Memory B cell (primary cell): Measurements from ENCODE around the gene TMC1.
"Not testable (repeated sequence)": the region's sequence is repeated elsewhere in the genome, so short reads cannot be mapped to it uniquely, and the experiment has no call there.

Experiments used
- ATAC-seq: fragments of 150-1000 bp; cut with Tn5 transposase; 2 replicates; pipeline ENCODE4 v1.10.0; 2021; ENCODE audit warnings: low read depth, mild to moderate bottlenecking, moderate library complexity
- DNase-seq, 2 donors: peaks; one replicate each; pipeline ENCODE4 v3.0.0; 2022; ENCODE audit warnings: low spot score in 2 of 2
- H3K27ac Mint-ChIP-seq: one replicate; pipeline ENCODE4 v1.8.0; 2022; ENCODE audit warnings: mild to moderate bottlenecking, moderate library complexity, mixed read lengths
- H3K27me3 Mint-ChIP-seq: one replicate; pipeline ENCODE4 v1.8.0; 2022; ENCODE audit warnings: mixed read lengths
- H3K36me3 Mint-ChIP-seq: one replicate; pipeline ENCODE4 v1.8.0; 2022; ENCODE audit warnings: mild to moderate bottlenecking, mixed read lengths
- H3K4me1 Mint-ChIP-seq: one replicate; pipeline ENCODE4 v1.8.0; 2022; ENCODE audit warnings: mixed read lengths
- H3K4me3 Mint-ChIP-seq: one replicate; pipeline ENCODE4 v1.8.0; 2022; ENCODE audit warnings: mild to moderate bottlenecking, moderate library complexity, mixed read lengths
- H3K9me3 Mint-ChIP-seq: one replicate; pipeline ENCODE4 v1.8.0; 2022; ENCODE audit warnings: mixed read lengths

Gene TMC1

GRCh38 chr9:72494051-72494450, 27.4 kb upstream of the TMC1 start:
- no peaks in the 10 kb centered on the region for H3K36me3 Mint-ChIP-seq
- H3K4me1 Mint-ChIP-seq, result no peaks in the 10 kb centered on the region
- H3K9me3 Mint-ChIP-seq, result no peaks in the 10 kb centered on the region
- H3K4me3 Mint-ChIP-seq, result no peak overlapping the region
- no peak for DNase-seq
- H3K27ac Mint-ChIP-seq, result no peak overlapping the region
- ATAC-seq, result no peak
- peaks cover 5% of the 10 kb centered on the region for H3K27me3 Mint-ChIP-seq

- ATAC-seq, result no peak
- no peaks in the 10 kb centered on the region for H3K36me3 Mint-ChIP-seq
- H3K27ac Mint-ChIP-seq, result no peak overlapping the region
- DNase-seq, result no peak
- peaks cover 7% of the 10 kb centered on the region for H3K27me3 Mint-ChIP-seq
- no peak overlapping the region for H3K4me3 Mint-ChIP-seq
- peaks cover 5% of the 10 kb centered on the region for H3K9me3 Mint-ChIP-seq
- no peaks in the 10 kb centered on the region for H3K4me1 Mint-ChIP-seq
Measured at GRCh38 chr9:72497447-72498046, 23.9 kb upstream of the TMC1 start.

GRCh38 chr9:72506615-72507014, 14.8 kb upstream of the TMC1 start:
- Mint-ChIP-seq H3K27ac (no peak overlapping the region), H3K4me1 (no peaks in the 10 kb centered on the region), H3K36me3 (no peaks in the 10 kb centered on the region), H3K27me3 (no peaks in the 10 kb centered on the region), H3K9me3 (no peaks in the 10 kb centered on the region), H3K4me3 (no peak overlapping the region)
- ATAC-seq (no peak), DNase-seq (no peak)

GRCh38 chr9:72509053-72509452, 12.4 kb upstream of the TMC1 start:
- Mint-ChIP-seq H3K27ac (no peak overlapping the region), H3K4me1 (no peaks in the 10 kb centered on the region), H3K9me3 (no peaks in the 10 kb centered on the region), H3K27me3 (no peaks in the 10 kb centered on the region), H3K36me3 (no peaks in the 10 kb centered on the region), H3K4me3 (no peak overlapping the region)
- ATAC-seq (no peak), DNase-seq (no peak)

GRCh38 chr9:72509635-72510034, 11.8 kb upstream of the TMC1 start:
- Mint-ChIP-seq H3K27me3 (no peaks in the 10 kb centered on the region), H3K9me3 (no peaks in the 10 kb centered on the region), H3K36me3 (no peaks in the 10 kb centered on the region), H3K27ac (no peak overlapping the region), H3K4me3 (no peak overlapping the region), H3K4me1 (no peaks in the 10 kb centered on the region)
- ATAC-seq (no peak), DNase-seq (no peak)

- H3K27ac Mint-ChIP-seq, ATAC-seq, DNase-seq, H3K36me3 Mint-ChIP-seq, H3K27me3 Mint-ChIP-seq, H3K9me3 Mint-ChIP-seq, H3K4me1 Mint-ChIP-seq, H3K4me3 Mint-ChIP-seq: not testable (repeated sequence)
Measured at GRCh38 chr9:72521011-72521410, 397 bp upstream of the TMC1 start.

GRCh38 chr9:72524820-72525540, 3.6 kb downstream of the TMC1 start:
- Mint-ChIP-seq H3K36me3 (no peaks in the 10 kb centered on the region), H3K4me1 (peaks cover 8% of the 10 kb centered on the region), H3K27ac (no peak overlapping the region), H3K4me3 (no peak overlapping the region), H3K27me3 (no peaks in the 10 kb centered on the region), H3K9me3 (no peaks in the 10 kb centered on the region)
- ATAC-seq (no peak), DNase-seq (no peak)

GRCh38 chr9:72526901-72527800, 5.7 kb downstream of the TMC1 start:
- peak; percentile 86 for ATAC-seq
- no peaks in the 10 kb centered on the region for H3K36me3 Mint-ChIP-seq
- H3K4me1 Mint-ChIP-seq, result peaks cover 8% of the 10 kb centered on the region
- peak overlapping the region; percentile 17 for H3K27ac Mint-ChIP-seq
- no peaks in the 10 kb centered on the region for H3K9me3 Mint-ChIP-seq
- no peaks in the 10 kb centered on the region for H3K27me3 Mint-ChIP-seq
- H3K4me3 Mint-ChIP-seq, result peak overlapping the region; percentile 80
- DNase-seq, result no peak

GRCh38 chr9:72527801-72528195, 6.4 kb downstream of the TMC1 start:
- H3K4me1 Mint-ChIP-seq, result peaks cover 8% of the 10 kb centered on the region
- no peaks in the 10 kb centered on the region for H3K27me3 Mint-ChIP-seq
- ATAC-seq (no peak), DNase-seq (no peak)
- H3K27ac Mint-ChIP-seq, result peak overlapping the region; percentile 17
- no peaks in the 10 kb centered on the region for H3K36me3 Mint-ChIP-seq
- no peaks in the 10 kb centered on the region for H3K9me3 Mint-ChIP-seq
- H3K4me3 Mint-ChIP-seq, result peak overlapping the region; percentile 80

- peaks cover 8% of the 10 kb centered on the region for H3K4me1 Mint-ChIP-seq
- no peaks in the 10 kb centered on the region for H3K36me3 Mint-ChIP-seq
- no peak for ATAC-seq
- H3K27me3 Mint-ChIP-seq, result no peaks in the 10 kb centered on the region
- H3K27ac Mint-ChIP-seq, result no peak overlapping the region
- H3K9me3 Mint-ChIP-seq, result no peaks in the 10 kb centered on the region
- H3K4me3 Mint-ChIP-seq, result no peak overlapping the region
- no peak for DNase-seq
Measured at GRCh38 chr9:72529531-72529930, 8.1 kb downstream of the TMC1 start.

- DNase-seq (no peak), ATAC-seq (no peak)
- Mint-ChIP-seq H3K27me3 (peaks cover 1% of the 10 kb centered on the region), H3K9me3 (peaks cover 2% of the 10 kb centered on the region), H3K4me1 (no peaks in the 10 kb centered on the region), H3K4me3 (no peak overlapping the region), H3K36me3 (peaks cover 2% of the 10 kb centered on the region), H3K27ac (no peak overlapping the region)
Measured at GRCh38 chr9:72533322-72533721, 11.9 kb downstream of the TMC1 start.

- no peak for DNase-seq
- H3K4me1 Mint-ChIP-seq, result no peaks in the 10 kb centered on the region
- no peak for ATAC-seq
- H3K36me3 Mint-ChIP-seq, result peaks cover 2% of the 10 kb centered on the region
- H3K27me3 Mint-ChIP-seq, result peaks cover 4% of the 10 kb centered on the region
- H3K4me3 Mint-ChIP-seq, result no peak overlapping the region
- H3K9me3 Mint-ChIP-seq, result peaks cover 2% of the 10 kb centered on the region
- H3K27ac Mint-ChIP-seq, result no peak overlapping the region
Measured at GRCh38 chr9:72534931-72535330, 13.5 kb downstream of the TMC1 start.

- Mint-ChIP-seq H3K36me3 (peaks cover 2% of the 10 kb centered on the region), H3K9me3 (peaks cover 2% of the 10 kb centered on the region), H3K4me3 (no peak overlapping the region), H3K27me3 (peaks cover 9% of the 10 kb centered on the region), H3K4me1 (no peaks in the 10 kb centered on the region), H3K27ac (no peak overlapping the region)
- DNase-seq (no peak), ATAC-seq (no peak)
Measured at GRCh38 chr9:72537011-72537545, 15.7 kb downstream of the TMC1 start.

- H3K27ac Mint-ChIP-seq, result no peak overlapping the region
- H3K9me3 Mint-ChIP-seq, result peaks cover 2% of the 10 kb centered on the region
- DNase-seq, result no peak
- ATAC-seq, result no peak
- peaks cover 9% of the 10 kb centered on the region for H3K27me3 Mint-ChIP-seq
- no peak overlapping the region for H3K4me3 Mint-ChIP-seq
- peaks cover 2% of the 10 kb centered on the region for H3K36me3 Mint-ChIP-seq
- H3K4me1 Mint-ChIP-seq, result no peaks in the 10 kb centered on the region
Measured at GRCh38 chr9:72537671-72538070, 16.3 kb downstream of the TMC1 start.
